Measurements from ENCODE around the gene ZSCAN5A. TPM values are rescaled to one million over a fixed set of nuclear protein-coding genes. Genes with fewer than 3 reads are reported as not detected.

ZSCAN5A gene
- total and polyA plus RNA-seq, 10 of the 15 experiments (the other 5 are each of a cell fraction or from before 2014, with no cell fraction given), result 5.5 to 12.0 (median 8.7) TPM

- TF ChIP-seq SUPT20H (IDR thresholded peaks at IDR 0.05; ENCODE audit: borderline replicate concordance, control insufficient read depth, low read depth, low read length) (no peak), RUNX3 (IDR thresholded peaks at IDR 0.05; ENCODE audit: low read length) (no peak), HDAC6 (IDR thresholded peaks at IDR 0.05; ENCODE audit: unreplicated experiment) (no peak), BCLAF1 (IDR thresholded peaks at IDR 0.05) (no peak), GABPA (IDR thresholded peaks at IDR 0.05; ENCODE audit: low read depth) (no peak)
These were observed 24.5 kb downstream of the ZSCAN5A start (continued) for GRCh38 chr19:56290104-56290503.

GRCh38 chr19:56284746-56285145, 29.9 kb downstream of the ZSCAN5A start:
- Histone ChIP-seq H3K27ac (ENCODE audit: control insufficient read depth, insufficient read depth) (no peak overlapping the region), H3K9ac (ENCODE audit: control insufficient read depth, insufficient read depth, low read length) (no peak overlapping the region), H3K4me3 (no peak overlapping the region), H3K27me3 (replicated peaks in 1 of 2; ENCODE audit: control insufficient read depth in 2 of 2, insufficient read depth in 2 of 2, low read length in 1 of 2) (no peaks in the 10 kb centered on the region), H3K36me3 (ENCODE audit: control insufficient read depth in 2 of 2, insufficient read depth in 2 of 2, low read length in 1 of 2) (no peaks in the 10 kb centered on the region), H4K20me1 (ENCODE audit: control insufficient read depth, insufficient read depth) (no peaks in the 10 kb centered on the region), H3K79me2 (ENCODE audit: control insufficient read depth, insufficient read depth, low read length) (no peaks in the 10 kb centered on the region), H3K9me3 (replicated peaks; ENCODE audit: control insufficient read depth, insufficient read depth, low read length) (no peaks in the 10 kb centered on the region), H3K4me1 (ENCODE audit: control insufficient read depth, insufficient read depth, low read length) (no peaks in the 10 kb centered on the region), H3K4me2 (ENCODE audit: control insufficient read depth, insufficient read depth) (no peak overlapping the region), H2AFZ (ENCODE audit: control insufficient read depth, low read depth, low read length) (no peak overlapping the region)
- FAIRE-seq (no peak), ATAC-seq (no peak), DNase-seq (ENCODE audit: low read depth, low spot score) (no peak)
- 97% methylated on average over 3 of the region's 3 CpGs for WGBS (ENCODE audit: insufficient coverage, insufficient replicate concordance, low lambda C conversion rate, missing lambda C conversion rate)
- ChIA-PET SMC1A (ENCODE audit: uncharacterized antibody, unreplicated experiment) (no interaction called here), RAD21 (ENCODE audit: unreplicated experiment) (no interaction called here), CTCF (no interaction called here), POLR2A (no interaction called here)
- TF ChIP-seq SMAD5 (IDR thresholded peaks at IDR 0.05; ENCODE audit: low read depth), result no peak
- no peak for TF ChIP-seq MYB (IDR thresholded peaks at IDR 0.05; ENCODE audit: borderline replicate concordance, low read depth, low read length)
- TF ChIP-seq TARDBP (IDR thresholded peaks at IDR 0.05; ENCODE audit: borderline replicate concordance), result no peak
- in situ Hi-C loops (cut with MboI) (no loop called here), intact Hi-C loops (cut with micrococcal nuclease; ENCODE audit: unreplicated experiment) (no loop called here)
- BruUV-seq (replicated peaks), result no TSS peak

All from GM12878 (cell line).